NCI-H128 (cell line): Measurements from ENCODE around the gene CHMP2B.
"Not testable (repeated sequence)": the region's sequence is repeated elsewhere in the genome, so short reads cannot be mapped to it uniquely, and the experiment has no call there.

ENCODE experiments used
- DNase-seq: peaks from one replicate; lab custom pipeline; 2025; ENCODE audit not compliant: unreplicated experiment; lab: John Stamatoyannopoulos, UW

CHMP2B gene

GRCh38 chr3:87228316-87228715, 1.2 kb downstream of the CHMP2B start:
- no peak for DNase-seq

GRCh38 chr3:87229113-87229512, 2.0 kb downstream of the CHMP2B start:
- DNase-seq, result no peak

- DNase-seq, result no peak
These were observed 6.7 kb downstream of the CHMP2B start for GRCh38 chr3:87233805-87234204.

GRCh38 chr3:87236093-87236492, 9.0 kb downstream of the CHMP2B start:
- DNase-seq, result no peak

- DNase-seq, result no peak
These were observed 19.7 kb downstream of the CHMP2B start for GRCh38 chr3:87246662-87247429.

- no peak for DNase-seq
These were observed 20.3 kb downstream of the CHMP2B start for GRCh38 chr3:87247430-87247773.

GRCh38 chr3:87248231-87248630, 21.1 kb downstream of the CHMP2B start:
- not testable (repeated sequence) for DNase-seq

GRCh38 chr3:87248831-87249230, 21.7 kb downstream of the CHMP2B start:
- DNase-seq, result no peak

GRCh38 chr3:87250009-87250408, 22.9 kb downstream of the CHMP2B start:
- DNase-seq, result no peak

GRCh38 chr3:87260270-87260669, 33.2 kb downstream of the CHMP2B start:
- no peak for DNase-seq

- no peak for DNase-seq
These were observed 34.8 kb downstream of the CHMP2B start for GRCh38 chr3:87261925-87262324.

- DNase-seq, result no peak
These were observed 41.0 kb downstream of the CHMP2B start for GRCh38 chr3:87267953-87268645.

GRCh38 chr3:87268646-87269211, 41.6 kb downstream of the CHMP2B start:
- DNase-seq, result no peak

- DNase-seq, result no peak
These were observed 42.6 kb downstream of the CHMP2B start for GRCh38 chr3:87269723-87270122.

GRCh38 chr3:87270908-87271700, 44.0 kb downstream of the CHMP2B start:
- no peak for DNase-seq

- no peak for DNase-seq
These were observed 45.7 kb downstream of the CHMP2B start for GRCh38 chr3:87272718-87273341.

- no peak for DNase-seq
These were observed 49.4 kb downstream of the CHMP2B start, which contains the start of gene POU1F1 for GRCh38 chr3:87276484-87276883. Gene POU1F1 (minus strand): TSS chr3:87276584. CDS start chr3:87276462, 122 bp downstream.

- DNase-seq, result no peak
These were observed 59.9 kb downstream of the CHMP2B start for GRCh38 chr3:87287011-87287410.

GRCh38 chr3:87288446-87288845, 61.3 kb downstream of the CHMP2B start:
- DNase-seq, result no peak

- DNase-seq, result peak; percentile 29
These were observed 71.1 kb downstream of the CHMP2B start for GRCh38 chr3:87298111-87298718.
